DOHH2 (cell line): ENCODE measurements around the gene ATP6V0B.

Experiments used
- H3F3A ChIP-seq: fragments of 200-600 bp; sonication (generic), shearing (Covaris generic); 2 replicates; pipeline ENCODE4 v1.6.0; 2016; ENCODE audit warnings: antibody characterized with exemption, mild to moderate bottlenecking; ENCODE audit not compliant: control insufficient read depth, insufficient read depth
- H3K27ac ChIP-seq: fragments of 200-600 bp; sonication (generic); 2 replicates; pipeline ENCODE4 v1.5.1; 2014; ENCODE audit warnings: low read depth, mild to moderate bottlenecking, low read length, moderate library complexity
- H3K27me3 ChIP-seq: fragments of 200-600 bp; sonication (generic); 2 replicates; pipeline ENCODE4 v1.6.1; 2014; ENCODE audit warnings: mild to moderate bottlenecking, low read length, mixed read lengths; ENCODE audit not compliant: control insufficient read depth
- H3K36me3 ChIP-seq: fragments of 200-600 bp; sonication (generic); 2 replicates; pipeline ENCODE4 v1.6.1; 2014; ENCODE audit warnings: mild to moderate bottlenecking, low read length, moderate library complexity, mixed read lengths; ENCODE audit not compliant: control insufficient read depth
- H3K4me1 ChIP-seq: fragments of 200-600 bp; sonication (generic); 2 replicates; pipeline ENCODE4 v1.6.1; 2014; ENCODE audit warnings: mild to moderate bottlenecking, low read length, mixed read lengths; ENCODE audit not compliant: control insufficient read depth
- H3K4me2 ChIP-seq: fragments of 200-600 bp; sonication (generic); 2 replicates; pipeline ENCODE4 v1.6.0; 2014; ENCODE audit warnings: mild to moderate bottlenecking, low read length, moderate library complexity
- H3K4me3 ChIP-seq: fragments of 200-600 bp; sonication (generic); 2 replicates; pipeline ENCODE4 v1.5.1; 2014; ENCODE audit warnings: mild to moderate bottlenecking, low read length, mixed read lengths
- H3K79me2 ChIP-seq: fragments of 200-600 bp; sonication (generic); 2 replicates; pipeline ENCODE4 v1.6.1; 2014; ENCODE audit warnings: mild to moderate bottlenecking, low read length, mixed read lengths; ENCODE audit not compliant: control insufficient read depth
- H3K9me2 ChIP-seq: fragments of 200-600 bp; sonication (generic); replicated peaks from 2 replicates; pipeline ENCODE4 v1.6.1; 2014; ENCODE audit warnings: mild to moderate bottlenecking, low read length, mixed read lengths; ENCODE audit not compliant: control insufficient read depth
- H3K9me3 ChIP-seq: fragments of 200-600 bp; sonication (generic); 2 replicates; pipeline ENCODE4 v1.6.1; 2014; ENCODE audit warnings: antibody characterized with exemption, low read length, mixed read lengths; ENCODE audit not compliant: control insufficient read depth, insufficient read depth
- H4K20me1 ChIP-seq: fragments of 200-600 bp; sonication (generic); 2 replicates; pipeline ENCODE4 v1.6.0; 2014; ENCODE audit warnings: low read depth, mild to moderate bottlenecking, antibody characterized with exemption, low read length, moderate library complexity; ENCODE audit not compliant: control insufficient read depth, insufficient read depth
- CTCF ChIP-seq: fragments of 200-600 bp; sonication (generic); IDR thresholded peaks from one replicate; pipeline ENCODE4 v1.5.1; 2014; ENCODE audit warnings: antibody characterized with exemption, mild to moderate bottlenecking, low read depth, low read length; ENCODE audit not compliant: poor library complexity, severe bottlenecking
- EZH2phosphoT487 ChIP-seq: fragments of 200-600 bp; sonication (generic); IDR thresholded peaks from 2 replicates; pipeline ENCODE4 v1.6.1; 2017; ENCODE audit warnings: borderline replicate concordance, mild to moderate bottlenecking, antibody characterized with exemption, low read length, moderate library complexity, mixed read lengths

The ATP6V0B gene

DNA sequence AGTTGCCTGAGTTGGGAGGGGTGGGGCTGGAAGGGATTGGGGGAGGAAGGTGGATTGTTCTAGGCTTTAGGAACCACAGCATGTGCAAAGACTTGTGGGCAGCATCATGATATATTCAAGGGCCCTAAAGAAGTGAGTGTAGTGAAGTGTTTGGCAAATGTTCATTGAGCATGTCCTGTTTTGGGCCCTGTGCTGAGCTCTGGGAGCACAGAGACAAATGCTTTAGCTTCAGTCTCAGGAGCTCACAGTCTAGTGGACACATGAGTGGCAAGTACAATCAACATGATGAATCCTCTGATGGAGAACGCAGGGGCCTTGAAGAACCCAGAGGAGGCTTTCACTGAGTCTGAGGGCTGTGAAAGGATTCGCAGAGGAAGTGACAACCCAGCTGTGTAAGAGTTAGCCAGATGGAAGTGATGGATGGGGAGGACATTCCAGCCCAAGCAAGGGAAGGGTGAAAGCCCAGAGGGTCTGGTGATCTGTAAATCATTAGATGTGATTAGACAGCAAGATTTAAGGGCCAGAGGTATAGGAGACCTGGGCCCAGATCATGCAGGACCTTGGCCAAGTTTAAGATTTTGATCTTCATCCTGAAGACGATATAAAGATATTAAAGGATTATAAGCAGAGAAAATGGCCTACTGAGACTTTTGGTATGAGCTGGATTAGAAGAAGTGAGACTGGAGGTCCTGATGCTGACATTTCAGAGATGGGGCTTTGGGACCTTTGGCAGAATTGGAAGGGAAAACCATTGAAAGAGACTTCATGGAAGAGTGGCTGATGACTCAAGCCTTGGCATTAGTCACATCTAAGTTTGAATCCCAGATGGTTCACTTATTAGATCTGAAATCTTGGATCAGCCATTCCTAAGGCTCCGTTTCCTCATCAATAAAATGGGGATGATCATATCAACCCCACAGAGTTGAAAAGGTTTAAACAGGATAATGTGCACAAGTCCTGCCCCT is 23.5 kb upstream of the ATP6V0B start:
- no peak overlapping the region for H3K4me3 ChIP-seq
- no peak overlapping the region for H3K4me2 ChIP-seq
- no peaks in the 10 kb centered on the region for H4K20me1 ChIP-seq
- no peaks in the 10 kb centered on the region for H3K9me2 ChIP-seq
- no peaks in the 10 kb centered on the region for H3F3A ChIP-seq
- TF ChIP-seq EZH2phosphoT487 (no peak), CTCF (no peak)
- H3K9me3 ChIP-seq: no peaks in the 10 kb centered on the region
- peaks cover 46% of the 10 kb centered on the region for H3K79me2 ChIP-seq
- H3K4me1 ChIP-seq: peaks cover 15% of the 10 kb centered on the region
- no peaks in the 10 kb centered on the region for H3K27me3 ChIP-seq
- H3K27ac ChIP-seq: no peak overlapping the region
- peaks cover 24% of the 10 kb centered on the region for H3K36me3 ChIP-seq

DNA sequence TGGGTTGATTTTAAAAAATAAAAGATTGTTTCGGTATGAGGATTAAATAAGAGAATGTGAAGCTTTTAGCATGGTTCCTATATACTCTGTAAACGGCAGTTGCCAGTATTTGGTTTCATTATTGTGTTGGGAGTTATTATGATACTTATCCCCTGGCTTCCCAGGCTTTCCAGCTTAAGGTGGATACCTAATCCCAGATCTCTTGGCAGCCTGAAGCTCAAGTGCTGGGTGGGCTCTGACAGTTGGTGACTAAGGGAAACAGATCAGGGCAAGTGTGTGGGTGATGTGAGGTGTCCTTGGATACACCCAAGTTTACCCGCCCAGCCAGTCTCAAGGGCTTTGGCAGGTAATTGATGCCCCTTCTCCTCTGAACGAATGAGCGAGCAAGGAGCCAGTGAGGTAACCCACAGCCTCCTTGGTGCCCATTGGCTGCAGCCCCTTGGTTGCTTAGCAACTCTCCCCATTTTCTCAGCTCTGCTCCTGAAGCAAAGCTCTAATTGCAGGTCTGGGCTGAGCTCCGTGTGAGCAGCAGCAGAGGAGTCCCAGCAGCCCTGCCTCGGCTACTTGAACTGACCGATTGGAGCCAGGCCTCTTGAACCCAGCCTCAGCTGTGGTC is 21.9 kb upstream of the ATP6V0B start:
- H3K36me3 ChIP-seq: peaks cover 30% of the 10 kb centered on the region
- H3K9me3 ChIP-seq: no peaks in the 10 kb centered on the region
- H3K79me2 ChIP-seq: peaks cover 36% of the 10 kb centered on the region
- no peaks in the 10 kb centered on the region for H4K20me1 ChIP-seq
- no peaks in the 10 kb centered on the region for H3K9me2 ChIP-seq
- H3F3A ChIP-seq: no peaks in the 10 kb centered on the region
- no peak for TF ChIP-seq CTCF
- TF ChIP-seq EZH2phosphoT487: no peak
- H3K4me3 ChIP-seq: no peak overlapping the region
- no peak overlapping the region for H3K27ac ChIP-seq
- peaks cover 9% of the 10 kb centered on the region for H3K4me1 ChIP-seq
- H3K4me2 ChIP-seq: no peak overlapping the region
- no peaks in the 10 kb centered on the region for H3K27me3 ChIP-seq

DNA sequence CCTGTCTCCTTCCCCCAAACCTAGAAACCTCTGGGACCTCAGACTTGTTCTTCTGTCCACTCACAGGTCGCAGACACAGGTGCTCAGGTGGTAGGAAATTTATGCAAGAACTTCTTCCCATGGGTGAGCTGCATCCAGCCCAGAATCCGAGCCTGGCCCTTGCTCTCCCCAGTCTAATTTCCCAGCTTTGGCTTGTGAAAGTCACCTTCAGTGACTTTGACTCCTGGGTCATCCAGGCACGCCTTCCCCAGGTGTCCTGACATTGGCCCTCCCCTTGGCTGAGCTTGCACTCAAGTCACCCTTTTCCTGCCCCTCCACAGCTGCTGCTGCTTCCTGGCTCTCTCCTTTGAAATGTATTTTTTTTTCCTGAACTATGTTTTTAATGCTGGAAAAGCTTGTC is 21.4 kb upstream of the ATP6V0B start:
- H3K9me2 ChIP-seq: no peaks in the 10 kb centered on the region
- peaks cover 31% of the 10 kb centered on the region for H3K79me2 ChIP-seq
- H3K4me2 ChIP-seq: no peak overlapping the region

More for the DNA sequence above, 21.4 kb upstream of the ATP6V0B start:
- TF ChIP-seq EZH2phosphoT487: no peak
- no peak for TF ChIP-seq CTCF
- H3K27me3 ChIP-seq: no peaks in the 10 kb centered on the region
- peaks cover 35% of the 10 kb centered on the region for H3K36me3 ChIP-seq
- no peaks in the 10 kb centered on the region for H4K20me1 ChIP-seq
- no peak overlapping the region for H3K27ac ChIP-seq
- H3K4me1 ChIP-seq: peaks cover 4% of the 10 kb centered on the region
- no peaks in the 10 kb centered on the region for H3K9me3 ChIP-seq
- no peak overlapping the region for H3K4me3 ChIP-seq
- H3F3A ChIP-seq: no peaks in the 10 kb centered on the region
